Measurements from ENCODE around the gene VPS16.
A peak's percentile ranks its signal among the peaks of the same experiment; 100 is the strongest.

Gene VPS16

DNA sequence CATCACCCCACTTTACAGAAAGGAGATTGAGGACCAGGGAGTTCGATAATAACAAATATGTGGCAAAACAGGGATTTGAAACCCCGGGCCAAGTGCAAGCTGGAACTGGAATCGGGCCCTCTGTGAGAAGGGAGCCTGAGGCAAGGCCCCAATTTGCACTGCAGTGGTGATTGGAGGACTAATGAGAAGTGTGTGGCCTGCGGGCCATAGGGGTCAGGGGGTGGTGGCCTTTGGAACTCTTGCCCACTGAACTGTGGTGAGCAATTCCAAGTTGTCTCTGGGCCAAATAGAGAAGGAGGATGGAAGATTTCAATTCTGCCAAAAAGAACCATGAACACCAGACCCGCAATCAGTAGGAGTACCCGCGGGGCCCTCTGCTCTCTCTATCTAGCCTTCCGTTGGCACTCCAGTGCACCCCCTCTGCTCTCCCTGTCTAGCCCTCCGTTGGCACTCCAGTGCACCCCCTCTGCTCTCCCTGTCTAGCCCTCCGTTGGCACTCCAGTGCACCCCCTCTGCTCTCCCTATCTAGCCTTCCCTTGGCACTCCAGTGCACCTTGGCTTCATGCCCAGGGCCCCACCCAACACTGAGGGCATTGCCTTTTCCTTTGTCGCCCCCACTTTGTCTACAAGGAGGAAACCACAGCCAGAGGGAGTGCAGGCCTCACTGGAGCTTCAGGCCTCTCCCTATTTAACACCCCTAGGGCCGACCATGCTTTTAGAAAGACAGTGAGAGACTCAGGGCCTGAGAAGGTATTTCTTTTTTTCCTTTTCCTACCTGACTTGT, 26.7 kb downstream of the VPS16 start:
- DNase-seq (ENCODE audit: low read depth in 2 of 3, low spot score in 2 of 3) = no peak

DNA sequence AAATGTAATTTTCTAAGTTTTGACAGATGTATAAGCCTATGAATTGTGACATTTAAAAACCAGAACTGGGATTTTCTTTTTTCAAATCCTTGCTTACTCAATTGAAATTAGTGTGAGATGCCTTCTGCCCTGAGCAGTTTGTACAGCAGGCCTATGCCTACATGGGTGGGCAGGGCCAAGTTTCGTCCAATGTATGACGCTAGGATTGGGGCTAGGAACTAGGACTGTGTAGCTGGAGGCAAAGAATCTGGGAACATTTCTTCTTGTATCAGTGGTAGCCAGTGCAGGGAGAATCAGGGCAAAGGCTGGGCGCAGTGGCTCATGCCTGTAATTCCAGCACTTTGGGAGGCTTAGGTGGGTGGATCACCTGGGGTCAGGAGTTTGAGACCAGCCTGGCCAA, 28.8 kb downstream of the VPS16 start:
- no peak for DNase-seq (ENCODE audit: low read depth in 2 of 3, low spot score in 2 of 3)

DNA sequence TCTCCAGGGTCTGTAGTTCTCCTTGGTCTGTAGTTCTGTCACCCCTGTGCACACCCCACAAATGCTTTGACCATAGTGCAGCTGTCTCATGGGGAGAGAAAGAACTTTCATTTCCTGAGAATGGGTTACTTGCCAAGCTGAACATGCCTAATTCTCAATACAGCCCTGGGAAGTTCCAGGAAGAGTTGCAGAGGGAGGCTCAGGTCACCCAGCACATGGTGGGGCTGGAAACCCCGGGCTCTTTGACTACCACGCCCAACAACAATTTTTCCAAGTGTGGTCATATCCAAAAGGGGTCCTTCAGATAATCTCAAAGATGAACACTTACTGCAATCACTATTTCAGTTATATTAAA, 30.5 kb downstream of the VPS16 start:
- no peak for DNase-seq (ENCODE audit: low read depth in 2 of 3, low spot score in 2 of 3)

DNA sequence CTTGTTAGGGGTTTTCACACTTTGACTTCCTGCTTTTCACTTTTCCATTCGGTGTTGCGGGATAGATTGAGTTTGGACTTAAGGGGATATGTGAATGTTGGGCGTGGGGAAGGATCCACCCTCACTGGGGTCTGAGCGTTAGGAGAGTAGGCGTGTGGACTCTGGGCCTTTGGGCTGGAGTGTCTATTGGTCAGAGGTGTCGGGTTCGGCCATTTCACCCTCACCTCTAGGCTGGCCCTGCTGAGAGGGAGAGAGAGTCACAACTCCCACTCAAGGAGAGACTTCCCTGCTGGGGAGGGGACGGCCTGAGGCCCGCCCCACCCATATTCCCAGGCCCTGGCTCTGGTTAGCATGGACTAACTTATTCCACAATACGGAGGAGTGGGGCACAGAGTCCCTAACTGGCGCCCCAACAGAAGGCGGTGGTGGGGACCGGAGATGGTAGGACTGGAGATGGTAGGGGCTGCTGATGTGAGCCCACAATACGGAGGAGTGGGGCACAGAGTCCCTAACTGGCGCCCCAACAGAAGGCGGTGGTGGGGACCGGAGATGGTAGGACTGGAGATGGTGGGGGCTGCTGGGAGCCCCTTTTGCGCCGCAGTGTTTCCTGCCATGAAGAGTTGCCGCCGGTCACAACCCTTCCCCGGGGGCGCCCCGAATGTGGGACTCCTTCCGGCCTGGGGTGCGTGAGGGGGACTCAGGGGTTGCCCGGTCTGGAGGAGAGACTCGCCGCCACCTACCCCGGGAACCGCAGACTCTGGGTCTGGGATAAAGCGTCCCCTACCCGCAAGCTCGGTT, 31.3 kb downstream of the VPS16 start:
- DNase-seq (ENCODE audit: low read depth in 2 of 3, low spot score in 2 of 3) = peak in 1 of 3 experiments; percentile 51

DNA sequence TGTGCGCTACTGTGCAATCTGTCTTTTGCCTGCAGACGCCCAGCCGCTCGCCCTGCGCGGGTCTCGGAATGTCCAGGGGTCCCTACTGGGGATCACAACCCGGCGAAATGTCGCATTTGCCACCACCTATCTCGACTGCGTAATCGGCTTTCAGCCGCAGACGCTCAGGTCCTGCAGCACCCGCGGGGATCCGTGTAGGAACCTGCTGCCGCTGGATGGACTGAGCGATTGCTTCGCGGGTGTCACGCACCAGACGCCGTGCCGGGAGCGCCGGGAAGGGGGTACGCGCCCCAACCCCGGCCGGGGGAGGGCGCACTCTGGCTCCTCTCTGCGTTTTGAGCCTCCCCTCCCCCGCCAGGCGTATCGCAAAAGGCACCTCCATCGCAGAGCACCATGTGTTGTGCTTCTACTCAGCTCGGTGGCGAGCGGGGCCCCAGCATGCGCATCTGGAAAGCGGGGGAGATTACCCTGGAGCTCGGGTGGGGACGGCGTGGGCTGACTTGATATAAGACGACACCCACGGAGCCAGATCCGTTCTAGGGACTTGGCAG, 32.0 kb downstream of the VPS16 start:
- peak; percentile 63 to 70 (median 67) for DNase-seq (ENCODE audit: low read depth in 2 of 3, low spot score in 2 of 3)

DNA sequence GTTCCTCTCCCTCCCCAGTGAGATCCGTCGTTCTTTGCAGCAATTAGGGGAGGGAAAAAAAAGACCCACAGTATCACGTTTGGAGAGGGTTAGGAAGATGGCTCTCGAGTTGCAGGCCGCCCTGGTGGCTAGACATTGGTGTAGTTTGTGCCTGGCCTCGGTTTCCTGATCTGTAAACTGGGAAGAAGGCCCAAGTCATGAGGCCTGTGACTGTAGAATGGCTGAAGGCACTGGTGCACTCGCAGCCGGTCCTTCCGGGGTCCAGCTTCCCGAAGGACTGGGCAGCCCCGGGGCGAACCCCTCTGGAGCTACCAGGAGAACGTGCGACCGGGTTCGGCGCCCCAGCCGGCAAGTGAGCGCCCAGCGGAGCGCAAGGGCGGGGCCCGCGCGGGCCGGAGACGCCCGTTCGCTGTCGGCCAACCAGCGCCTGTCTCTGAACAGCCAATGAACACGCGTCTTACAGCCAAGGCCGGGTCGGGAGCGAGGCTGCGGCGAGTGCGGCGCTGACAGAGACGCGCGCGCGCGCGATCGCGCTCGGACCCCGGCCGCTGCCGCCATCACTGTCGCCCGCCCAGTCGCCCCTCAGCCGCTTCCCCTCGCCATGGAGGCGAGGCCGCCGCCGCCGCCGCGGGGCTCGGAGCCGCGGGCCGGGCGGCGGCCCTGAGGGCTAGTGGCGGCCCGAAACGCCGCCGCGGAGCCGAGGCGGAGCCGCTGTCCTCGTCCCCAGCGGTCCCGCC, 32.6 kb downstream of the VPS16 start, which contains the start of gene PTPRA:
TSS of gene PTPRA (plus strand) at position 472 of the 737 bp plus-strand sequence. CDS start 90,797 bp downstream, outside the sequence.
- peak; percentile 75 to 91 (median 78) for DNase-seq (ENCODE audit: low read depth in 2 of 3, low spot score in 2 of 3)

DNA sequence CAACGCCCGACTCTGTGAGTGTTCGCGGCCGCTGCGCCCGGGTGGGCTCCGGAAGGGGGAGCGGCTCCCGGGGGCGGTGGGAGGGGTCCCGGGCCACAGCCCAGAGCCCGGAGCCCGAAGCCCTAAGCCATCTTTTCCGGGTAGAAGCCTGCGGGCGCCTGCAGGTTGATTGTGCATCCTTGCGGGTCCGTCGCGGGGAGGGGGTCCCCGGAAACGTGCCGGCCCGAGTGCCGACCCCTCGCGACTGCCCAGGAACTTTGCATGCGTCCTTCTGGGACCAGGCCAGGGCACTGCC, 33.1 kb downstream of the VPS16 start:
- peak in 1 of 3 experiments; percentile 53 for DNase-seq (ENCODE audit: low read depth in 2 of 3, low spot score in 2 of 3)

DNA sequence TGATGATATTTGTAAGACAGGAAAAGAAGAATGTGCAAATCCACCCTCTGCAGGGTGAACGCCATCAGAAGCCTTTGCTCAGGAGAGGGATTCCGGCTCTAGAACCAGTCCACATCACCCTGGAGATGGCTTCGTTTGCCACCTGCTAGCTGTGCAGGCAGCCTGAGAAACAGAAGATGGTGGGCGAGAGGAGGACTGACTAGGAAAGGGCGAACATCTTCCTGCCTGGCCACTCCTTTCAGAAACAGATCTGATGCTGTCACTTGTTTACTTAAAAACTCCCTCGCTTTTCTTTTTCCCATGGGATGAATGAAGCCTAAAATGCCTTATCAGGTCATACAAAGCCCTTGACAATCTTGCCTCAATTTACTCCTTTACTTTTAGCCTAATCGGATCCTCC, 33.9 kb downstream of the VPS16 start:
- DNase-seq (ENCODE audit: low read depth in 2 of 3, low spot score in 2 of 3) = no peak

DNA sequence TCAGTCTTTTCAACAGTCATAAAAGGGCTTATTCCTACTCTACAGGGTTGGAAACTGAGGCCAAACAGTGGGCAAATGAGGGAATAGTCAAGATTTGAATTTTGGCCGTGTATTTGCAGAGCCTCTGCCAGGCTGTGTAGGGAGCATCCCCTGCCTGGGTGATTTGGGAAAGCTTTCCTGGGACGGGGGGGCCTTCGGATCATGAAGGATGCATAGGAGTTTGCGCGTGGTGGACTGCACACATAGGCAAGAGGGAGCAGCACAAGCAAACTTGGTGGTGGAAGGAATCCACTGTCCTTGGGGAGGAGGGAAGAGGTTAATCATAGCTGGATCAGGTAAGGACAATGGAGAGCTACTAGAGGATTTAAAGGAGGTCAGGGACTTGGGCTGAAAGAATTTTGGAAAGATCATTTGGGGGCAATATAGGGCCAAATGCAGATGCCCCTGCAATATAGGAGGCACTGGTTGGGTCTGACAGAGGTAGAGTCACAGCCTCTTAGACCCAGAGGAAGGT, 35.2 kb downstream of the VPS16 start:
- DNase-seq (ENCODE audit: low read depth in 2 of 3, low spot score in 2 of 3) = no peak

DNA sequence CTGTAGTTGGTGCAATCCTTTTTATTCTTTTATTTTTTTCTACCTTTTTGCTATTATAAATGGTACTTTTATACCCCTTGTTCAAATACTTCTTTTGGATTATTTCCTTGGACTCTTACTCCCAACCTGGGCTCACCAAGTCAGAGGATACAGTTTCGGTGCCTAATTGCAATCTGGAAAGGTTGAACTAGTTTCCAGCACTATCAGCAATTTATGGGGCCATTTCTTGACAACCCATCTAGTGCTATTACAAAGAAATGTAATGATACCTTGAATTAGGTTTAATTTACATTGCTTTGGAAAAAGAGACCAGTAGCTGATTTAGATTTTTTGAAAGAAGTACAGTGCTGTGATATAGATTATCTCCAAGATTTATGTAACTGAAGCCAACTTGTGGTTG, 38.0 kb downstream of the VPS16 start:
- no peak for DNase-seq (ENCODE audit: low read depth in 2 of 3, low spot score in 2 of 3)

DNA sequence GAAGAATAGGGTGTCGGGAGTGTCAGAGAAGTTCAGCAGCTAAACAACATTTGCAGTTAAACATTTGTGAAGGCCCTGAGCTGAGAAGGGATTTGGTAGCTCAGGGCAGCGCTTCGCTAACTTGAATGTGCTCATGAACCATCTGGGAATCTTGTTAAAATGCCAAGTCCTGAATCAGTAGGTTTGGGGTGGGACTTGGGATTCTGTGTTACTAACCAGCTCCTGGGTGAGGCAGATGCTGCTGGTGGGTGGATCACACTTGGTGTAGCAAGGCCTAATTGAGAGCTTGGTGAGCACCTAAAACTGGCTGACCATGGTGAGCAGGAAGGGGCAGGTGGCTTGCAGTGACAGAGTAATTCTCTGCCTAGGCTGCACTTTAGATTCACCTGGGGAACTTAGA, 38.6 kb downstream of the VPS16 start:
- no peak for DNase-seq (ENCODE audit: low read depth in 2 of 3, low spot score in 2 of 3)

DNA sequence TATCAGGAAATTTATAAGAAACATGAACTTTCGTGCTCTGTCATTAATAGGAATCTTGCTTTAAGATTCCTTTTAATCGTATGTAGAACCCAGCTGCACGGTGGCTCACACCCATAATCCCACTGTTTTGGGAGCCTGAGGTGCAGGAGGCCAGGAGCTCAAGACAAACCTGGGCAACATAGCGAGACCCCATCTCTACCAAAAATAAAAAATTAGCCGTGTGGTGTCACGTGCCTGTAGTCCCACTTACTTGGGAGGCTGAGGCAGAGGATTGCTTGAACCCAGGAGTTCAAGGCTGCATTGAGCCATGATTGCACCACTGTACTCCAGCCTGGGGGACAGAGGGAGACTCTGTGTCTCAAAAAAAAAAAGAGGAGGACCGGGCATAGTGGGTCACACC, 40.1 kb downstream of the VPS16 start:
- DNase-seq (ENCODE audit: low read depth in 2 of 3, low spot score in 2 of 3) = no peak

DNA sequence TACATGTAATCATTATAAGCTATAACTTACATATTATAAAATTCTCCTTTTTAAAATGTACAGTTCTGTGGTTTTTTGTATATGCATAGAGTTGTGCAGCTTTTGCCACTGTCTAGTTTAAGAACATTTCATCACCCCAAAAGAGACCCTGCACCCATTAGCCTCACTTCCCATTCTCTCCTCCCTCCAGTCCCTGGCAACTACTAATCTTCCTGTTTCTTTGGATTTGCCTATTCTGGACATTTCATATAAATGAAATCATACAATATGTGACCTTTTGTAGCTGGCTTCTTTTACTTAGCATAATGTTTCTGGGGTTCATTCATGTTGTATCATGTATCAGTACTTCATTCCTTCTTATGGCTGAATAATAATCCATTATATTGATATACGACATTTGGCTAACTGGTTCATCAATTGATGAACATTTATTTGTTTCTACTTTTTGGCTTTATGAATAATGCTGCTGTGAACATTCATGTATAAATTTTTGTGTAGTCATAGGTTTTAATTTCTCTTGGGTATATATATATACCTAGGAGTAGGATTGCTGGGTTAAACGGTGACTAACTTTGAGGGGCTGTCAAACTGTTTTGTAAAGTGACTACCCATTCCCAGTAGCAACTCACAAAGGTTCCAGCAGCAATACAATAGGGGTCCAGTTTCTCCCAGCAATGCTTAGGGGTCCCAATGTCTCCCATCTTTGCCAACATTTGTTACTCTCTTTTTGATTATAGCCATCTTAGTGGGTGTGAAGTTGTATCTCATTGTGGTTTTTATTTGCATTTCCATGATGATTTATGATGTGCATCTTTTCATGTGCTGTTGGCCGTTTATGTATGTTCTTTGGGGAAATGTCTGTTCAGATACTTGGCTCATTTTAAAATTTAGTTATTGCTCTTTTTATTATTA, 43.4 kb downstream of the VPS16 start:
- DNase-seq (ENCODE audit: low read depth in 2 of 3, low spot score in 2 of 3) = no peak

DNA sequence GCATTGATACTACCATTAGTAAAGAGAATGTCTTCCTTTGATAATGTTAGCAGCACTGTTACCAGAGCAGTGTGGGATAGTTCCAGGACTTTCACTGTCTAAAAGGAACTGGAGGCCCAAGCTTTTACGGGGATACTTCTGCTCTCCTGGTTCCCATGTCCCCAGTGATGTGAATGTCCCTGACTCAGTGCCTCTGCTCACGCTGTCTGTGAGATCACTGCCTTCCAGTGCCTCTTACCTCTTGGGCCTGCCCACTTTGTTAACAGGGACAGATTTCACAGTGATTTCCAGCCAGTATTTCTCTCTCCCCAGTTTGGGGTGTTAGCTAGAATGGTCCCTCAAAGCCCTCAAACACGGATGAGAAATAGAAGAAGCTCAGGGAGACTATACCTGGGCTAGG, 47.2 kb downstream of the VPS16 start:
- DNase-seq (ENCODE audit: low read depth in 2 of 3, low spot score in 2 of 3) = no peak

DNA sequence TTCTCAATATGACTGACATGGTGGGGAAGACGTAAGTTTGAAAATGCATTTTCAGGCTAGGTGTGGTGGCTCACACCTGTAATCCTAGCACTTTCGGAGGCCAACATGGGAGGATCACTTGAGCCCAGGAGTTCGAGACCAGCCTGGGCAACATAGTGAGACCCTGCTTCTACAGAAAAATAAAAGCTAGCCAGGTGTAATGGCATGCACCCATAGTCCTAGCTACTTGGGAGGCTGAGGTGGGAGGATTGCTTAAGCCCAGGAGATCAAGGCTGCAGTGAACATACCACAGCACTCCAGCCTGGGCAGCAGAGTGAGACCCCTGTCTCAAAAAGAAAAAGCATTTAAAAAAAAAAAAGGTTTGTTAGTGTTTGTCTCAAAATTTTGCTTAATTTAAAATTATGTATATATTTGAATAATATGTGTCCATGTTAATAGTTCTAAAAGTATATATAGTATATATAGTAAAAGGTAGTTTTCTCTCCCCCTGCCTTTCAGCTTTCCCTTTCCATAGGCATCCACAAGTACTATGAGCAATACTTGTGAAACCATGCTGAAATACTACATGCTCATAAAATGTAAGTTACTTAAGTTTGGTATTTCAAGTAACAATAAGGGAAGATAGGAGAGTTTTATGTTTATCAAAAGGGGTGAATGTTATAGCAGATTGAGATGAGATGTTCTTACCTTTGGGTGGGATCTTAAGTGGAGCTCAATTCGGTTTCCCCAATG, 47.8 kb downstream of the VPS16 start:
- DNase-seq (ENCODE audit: low read depth in 2 of 3, low spot score in 2 of 3) = no peak

DNA sequence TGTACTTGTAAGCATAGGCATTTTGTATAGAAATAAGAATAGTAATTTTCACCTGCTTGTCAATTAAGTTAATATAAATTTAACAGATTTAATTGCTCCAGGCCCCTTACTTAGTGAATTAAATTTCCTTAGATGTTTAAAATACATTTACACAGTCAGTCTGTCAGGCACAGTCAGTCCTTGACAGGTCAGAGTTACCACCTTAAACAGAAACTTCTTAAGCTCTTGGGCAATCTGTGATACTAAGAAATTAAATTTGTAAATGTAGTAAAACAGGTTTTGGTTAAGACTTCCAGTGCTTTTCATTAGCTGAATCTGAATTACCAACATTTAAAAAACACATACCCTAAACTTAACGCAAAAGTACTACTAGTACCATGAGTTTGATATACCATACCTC, 48.7 kb downstream of the VPS16 start:
- DNase-seq (ENCODE audit: low read depth in 2 of 3, low spot score in 2 of 3) = no peak

DNA sequence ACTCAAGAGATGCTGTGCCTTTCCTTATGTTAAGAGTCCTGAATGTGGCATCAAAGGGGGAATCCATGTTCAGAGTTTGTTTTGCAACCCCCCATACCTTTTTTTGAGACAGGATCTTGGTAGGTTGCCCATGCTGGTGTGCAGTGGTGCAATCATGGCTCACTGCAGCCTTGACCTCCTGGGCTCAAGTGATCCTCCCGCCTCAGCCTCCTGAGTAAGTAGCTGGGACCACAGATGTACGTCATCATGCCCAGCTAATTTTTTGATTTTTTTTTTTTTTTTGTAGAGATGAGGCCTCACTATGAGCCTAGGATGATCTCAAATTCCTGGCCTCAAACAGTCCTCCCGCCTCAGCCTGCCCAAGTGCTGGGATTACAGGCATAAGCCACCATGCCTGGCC, 49.3 kb downstream of the VPS16 start:
- no peak for DNase-seq (ENCODE audit: low read depth in 2 of 3, low spot score in 2 of 3)

DNA sequence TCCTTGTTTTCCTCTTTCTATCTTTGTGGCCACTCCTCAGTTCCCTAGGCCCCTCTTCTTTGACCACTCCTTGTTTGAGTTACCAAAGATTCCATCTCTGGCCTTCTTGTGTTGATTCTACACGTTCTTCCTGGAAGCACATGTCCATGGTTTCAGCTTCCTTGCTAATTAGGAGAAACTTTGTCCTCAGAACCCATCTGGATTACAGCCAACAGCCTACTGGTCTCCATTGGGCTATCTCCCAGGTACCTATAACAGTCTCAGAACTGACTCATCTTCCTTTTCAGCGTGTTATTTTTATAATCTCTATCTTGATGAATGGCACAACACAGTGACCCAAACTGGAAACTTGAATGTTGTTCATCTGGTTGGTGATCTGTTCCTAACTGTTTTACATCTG, 50.2 kb downstream of the VPS16 start:
- DNase-seq (ENCODE audit: low read depth in 2 of 3, low spot score in 2 of 3) = no peak

DNA sequence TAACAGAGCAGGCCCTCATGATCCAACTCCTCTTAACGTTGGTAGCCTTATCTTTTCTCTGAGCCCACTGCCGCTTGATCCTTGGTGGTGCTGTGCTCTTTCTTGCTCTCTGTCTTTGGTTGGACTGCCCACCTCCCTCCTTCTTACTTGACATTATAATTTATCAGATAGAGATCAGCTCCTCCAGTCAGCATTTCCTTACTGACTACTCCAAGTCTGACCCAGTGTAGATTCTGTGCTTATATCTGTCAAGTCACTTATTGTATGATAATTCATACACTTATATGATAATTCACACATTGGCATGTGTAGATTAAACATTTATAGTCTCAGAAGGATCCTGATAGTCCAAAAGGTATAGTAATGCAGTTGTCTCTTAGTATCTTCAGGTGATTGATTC, 50.8 kb downstream of the VPS16 start:
- no peak for DNase-seq (ENCODE audit: low read depth in 2 of 3, low spot score in 2 of 3)

DNA sequence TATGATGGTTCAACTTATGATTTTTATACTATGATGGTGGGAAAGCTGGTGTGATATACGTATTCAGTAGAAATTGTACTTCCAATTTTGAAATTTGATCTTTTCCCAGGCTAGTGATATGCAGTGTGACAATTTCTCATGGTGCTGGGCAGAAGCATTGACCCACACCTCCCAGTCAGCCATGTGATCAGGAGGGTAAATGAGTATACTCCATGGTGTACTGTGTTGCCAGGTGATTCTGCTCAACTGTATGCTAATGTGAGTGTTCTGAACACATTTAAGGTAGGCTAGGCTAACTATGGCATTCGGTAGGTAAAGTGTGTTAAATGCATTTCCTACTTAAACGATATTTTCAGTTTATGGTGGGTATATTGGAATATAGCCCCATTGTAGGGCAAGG, 51.8 kb downstream of the VPS16 start:
- DNase-seq (ENCODE audit: low read depth in 2 of 3, low spot score in 2 of 3) = no peak
